GM19240 (cell line): ENCODE data around the gene LAPTM5.

Experiments
- DNase-seq: peaks from one replicate; pipeline ENCODE4 v3.0.0; 2011; ENCODE audit warnings: low spot score; ENCODE audit not compliant: insufficient read length

LAPTM5 gene

DNA sequence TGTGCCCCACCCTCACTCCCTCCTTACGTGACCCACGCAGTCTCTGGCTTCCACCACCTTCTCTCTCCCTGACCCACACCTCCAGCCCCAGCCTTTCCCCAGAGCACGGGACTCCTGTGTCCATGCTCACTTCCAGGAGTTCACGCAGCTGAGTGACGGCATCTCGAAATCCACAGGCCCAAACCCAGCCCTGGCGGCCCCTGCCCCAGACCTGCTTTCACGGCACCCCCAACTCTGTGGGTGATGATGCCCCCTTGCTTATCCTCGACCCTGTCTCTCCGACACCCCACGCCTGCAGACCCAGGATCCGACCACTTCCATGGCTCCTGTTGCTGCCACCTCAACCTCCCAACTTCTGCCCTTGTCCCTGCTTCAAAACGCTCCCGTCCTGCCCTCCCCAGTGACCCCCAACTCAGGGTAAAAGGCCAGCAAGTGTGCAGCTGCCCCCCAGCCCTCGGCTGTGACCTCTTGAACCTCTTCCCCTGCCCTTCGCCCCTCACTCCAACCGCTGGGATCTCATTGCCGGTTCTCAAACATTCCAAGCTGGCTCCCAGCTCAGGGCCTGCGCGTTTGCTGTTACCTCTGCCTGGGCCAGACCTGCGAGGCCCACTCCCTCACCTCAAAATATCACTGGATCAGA lies 30.4 kb upstream of the LAPTM5 start:
- no peak for DNase-seq

DNA sequence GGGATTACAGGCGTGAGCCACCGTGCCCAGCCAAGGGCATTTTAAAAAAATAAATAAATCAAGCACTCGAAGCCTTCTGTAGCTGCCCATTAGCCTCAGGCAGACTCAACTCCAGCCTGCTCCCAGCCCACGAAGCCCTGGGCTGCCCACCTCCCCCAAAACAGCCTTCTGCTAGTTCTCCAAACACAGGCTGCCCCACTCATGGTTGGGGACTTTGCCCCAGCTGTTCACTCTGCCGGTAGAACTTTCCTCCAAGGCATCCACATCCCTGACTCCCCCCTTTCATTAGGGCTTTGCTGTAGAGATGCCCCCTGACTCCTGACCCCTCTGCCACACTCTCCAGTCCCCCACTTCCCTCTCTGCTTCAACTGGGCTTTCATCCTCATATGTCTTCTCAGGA lies 29.7 kb upstream of the LAPTM5 start:
- DNase-seq: no peak

DNA sequence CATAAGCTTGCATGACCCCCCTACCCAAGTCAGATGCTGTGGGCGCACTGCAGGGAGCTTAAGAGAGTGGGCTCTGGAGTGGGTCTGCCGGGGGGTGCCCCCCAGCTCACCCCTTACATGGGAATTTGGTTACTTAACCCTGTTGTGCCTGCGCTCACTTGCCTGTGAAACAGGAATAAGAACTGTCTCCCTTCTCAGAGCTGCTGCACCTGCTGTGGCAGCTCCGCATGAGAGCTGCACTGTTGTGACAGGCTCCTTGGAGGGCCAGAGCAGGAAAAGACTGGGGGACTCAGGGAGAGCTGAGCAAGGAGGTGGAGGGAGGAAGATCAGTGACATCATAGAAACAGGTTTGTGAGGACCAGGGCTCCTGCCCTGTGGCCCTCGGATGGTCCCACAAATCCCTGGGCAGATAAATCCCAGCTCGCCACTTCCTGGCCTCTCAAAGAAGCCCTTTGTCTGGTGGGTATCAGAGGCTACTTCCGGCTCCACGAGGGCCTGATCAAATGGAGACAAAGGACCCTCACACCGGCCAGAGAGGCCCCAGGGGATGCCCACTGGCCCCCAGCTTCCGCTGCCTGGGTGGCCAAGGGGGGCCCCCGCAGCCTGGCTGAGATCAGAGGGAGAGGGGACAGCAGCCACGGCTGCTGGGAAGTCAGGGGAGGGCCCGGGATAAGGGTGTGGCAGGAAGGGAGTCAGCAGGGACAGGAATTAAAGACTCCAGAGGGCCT lies 28.9 kb upstream of the LAPTM5 start:
- DNase-seq: no peak

DNA sequence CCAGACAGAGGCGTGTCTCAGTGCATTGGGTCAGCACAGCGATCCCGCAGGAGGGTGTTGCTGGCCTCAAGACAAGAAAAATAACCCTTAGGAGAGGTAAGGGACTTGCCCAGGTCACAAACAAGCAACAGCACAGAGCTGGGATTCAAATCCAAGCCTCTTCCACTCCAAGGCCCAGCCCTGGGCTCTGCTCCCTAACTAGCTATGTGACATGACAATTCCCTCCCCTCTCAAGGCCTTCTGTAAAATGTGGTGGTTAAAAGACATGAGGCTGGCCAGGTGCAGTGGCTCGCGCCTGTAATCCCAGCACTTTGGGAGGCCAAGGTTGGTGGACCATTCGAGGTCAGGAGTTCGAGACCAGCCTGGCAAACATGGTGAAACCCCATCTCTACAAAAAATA lies 28.1 kb upstream of the LAPTM5 start:
- DNase-seq: no peak

DNA sequence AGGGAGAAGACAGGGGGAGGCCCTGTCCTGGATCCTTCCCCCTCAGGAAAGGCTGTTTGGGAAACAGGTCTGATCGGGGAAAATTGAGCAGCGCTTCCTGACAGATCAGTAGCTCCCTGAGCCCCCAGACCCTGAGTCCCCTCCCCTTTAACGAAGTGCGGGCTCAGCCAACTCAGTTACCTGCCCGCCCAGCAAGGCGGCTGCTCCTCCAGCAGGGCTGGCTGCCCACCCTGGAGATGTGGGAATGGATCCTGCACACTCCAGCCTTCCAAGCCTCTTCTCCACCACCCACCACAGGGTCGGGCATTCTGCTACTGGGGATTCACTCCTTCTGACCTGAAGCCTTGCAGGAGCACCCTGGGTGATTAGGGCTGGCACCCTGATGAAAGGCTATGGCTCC lies 27.6 kb upstream of the LAPTM5 start:
- no peak for DNase-seq

DNA sequence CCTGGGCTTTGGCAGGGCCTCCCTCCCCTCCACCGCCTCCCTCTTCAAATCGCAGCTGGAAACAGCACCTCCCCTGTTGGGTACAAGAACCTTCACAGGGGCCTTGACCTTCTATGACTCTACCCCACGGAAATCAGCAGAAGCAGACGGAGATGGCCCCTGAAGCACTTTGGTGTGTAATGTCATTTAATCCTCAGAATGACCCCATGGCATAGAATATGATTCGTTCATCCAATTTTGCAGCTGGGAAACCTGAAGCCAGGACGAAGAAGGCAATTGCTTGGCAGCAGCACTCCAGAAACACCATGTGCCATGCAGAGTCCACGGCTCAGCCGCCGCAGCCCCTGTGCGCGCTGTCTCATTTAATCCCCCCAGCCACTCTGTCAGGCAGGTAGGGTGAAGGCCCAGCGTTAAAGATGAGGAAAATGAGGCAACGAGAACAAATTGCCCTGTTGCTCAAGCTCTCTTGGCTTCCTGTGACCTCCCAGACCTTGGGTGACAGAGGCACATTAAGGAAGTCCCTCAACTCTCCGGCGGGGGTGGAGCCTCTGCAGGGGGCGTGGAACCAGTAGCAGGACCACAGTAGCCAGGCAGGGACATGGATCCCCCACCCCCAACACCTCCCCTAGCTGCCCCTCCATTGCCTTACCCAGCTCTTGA lies 25.8 kb upstream of the LAPTM5 start:
- DNase-seq: no peak

DNA sequence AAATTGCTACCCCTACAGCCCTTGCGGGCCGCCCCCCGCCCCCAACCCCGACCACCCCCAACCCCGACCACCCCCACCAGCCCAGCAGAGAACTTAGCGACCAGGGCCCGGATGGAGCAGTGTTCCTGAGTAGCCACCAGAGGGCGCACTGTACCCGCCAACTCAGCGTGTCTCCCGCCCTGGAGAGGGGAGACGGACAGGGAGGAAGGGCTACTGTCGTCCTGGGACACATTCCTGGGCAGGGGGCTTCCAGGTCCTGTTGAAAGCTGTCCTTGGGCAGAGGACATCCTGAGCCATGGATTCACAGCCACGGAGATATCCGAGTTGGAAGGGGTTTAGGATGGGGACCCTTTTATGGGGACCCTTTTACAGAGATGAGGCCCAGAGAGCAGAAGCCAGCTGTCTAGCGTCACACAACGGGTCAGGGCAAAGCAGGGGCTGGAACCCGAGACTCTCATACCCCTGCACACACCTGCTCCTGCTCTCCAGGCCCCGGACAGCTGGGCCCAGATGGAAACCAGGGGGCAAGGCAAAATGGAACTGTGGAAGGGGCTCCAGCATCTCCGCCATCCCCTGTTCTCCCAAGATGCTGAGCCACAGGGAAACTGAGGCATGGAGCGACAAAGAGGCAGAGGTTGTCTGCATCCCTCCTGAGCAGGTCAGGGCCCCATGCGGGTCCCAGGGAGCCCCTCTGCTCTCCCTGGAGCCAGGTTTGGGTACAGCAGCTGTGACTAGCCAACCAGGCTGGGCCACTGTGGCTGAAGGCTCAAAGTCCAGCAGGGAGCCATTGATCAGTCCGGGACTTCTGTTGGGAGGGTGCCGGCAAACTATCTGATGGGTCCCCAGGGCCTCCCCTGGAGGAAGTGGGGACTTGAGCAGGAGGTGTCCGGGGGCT lies 25.0 kb upstream of the LAPTM5 start:
- peak; percentile 81 for DNase-seq

DNA sequence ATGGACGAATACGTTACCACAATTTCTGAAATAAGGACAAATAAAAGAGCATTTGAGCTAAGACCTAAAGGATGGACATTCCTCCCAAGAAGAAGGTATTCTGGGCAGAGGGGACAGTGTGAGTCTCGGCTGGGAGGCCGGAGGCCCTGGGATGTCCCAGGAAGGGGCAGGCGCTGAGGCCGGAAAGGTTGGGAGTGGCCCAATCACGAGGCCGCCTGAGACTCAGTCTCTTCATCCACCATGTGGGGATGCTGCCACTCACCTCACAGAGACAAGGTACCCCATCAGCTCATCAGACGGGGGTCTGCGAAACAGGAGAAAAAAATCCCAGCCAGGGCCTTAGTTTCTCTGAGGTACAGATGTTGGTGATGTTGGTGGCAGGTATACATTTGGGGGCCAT lies 24.3 kb upstream of the LAPTM5 start:
- no peak for DNase-seq

DNA sequence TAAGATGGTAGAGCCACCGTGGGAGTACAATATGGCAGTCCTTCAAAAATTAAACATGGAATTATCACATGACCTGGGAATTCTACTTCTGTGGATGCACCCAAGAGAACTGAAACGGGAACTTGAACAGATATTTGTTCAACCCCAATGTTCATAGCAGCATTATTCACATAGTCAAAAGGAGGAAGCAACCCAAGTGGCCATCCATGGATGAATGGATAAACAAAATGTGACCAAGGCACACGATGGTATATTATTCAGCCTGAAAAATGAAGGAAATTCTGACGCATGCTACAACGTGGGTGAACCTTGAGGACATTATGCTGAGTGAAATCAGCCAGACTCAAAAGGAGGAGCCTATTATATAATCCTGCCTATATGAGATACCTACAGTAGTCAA lies 22.8 kb upstream of the LAPTM5 start:
- no peak for DNase-seq

DNA sequence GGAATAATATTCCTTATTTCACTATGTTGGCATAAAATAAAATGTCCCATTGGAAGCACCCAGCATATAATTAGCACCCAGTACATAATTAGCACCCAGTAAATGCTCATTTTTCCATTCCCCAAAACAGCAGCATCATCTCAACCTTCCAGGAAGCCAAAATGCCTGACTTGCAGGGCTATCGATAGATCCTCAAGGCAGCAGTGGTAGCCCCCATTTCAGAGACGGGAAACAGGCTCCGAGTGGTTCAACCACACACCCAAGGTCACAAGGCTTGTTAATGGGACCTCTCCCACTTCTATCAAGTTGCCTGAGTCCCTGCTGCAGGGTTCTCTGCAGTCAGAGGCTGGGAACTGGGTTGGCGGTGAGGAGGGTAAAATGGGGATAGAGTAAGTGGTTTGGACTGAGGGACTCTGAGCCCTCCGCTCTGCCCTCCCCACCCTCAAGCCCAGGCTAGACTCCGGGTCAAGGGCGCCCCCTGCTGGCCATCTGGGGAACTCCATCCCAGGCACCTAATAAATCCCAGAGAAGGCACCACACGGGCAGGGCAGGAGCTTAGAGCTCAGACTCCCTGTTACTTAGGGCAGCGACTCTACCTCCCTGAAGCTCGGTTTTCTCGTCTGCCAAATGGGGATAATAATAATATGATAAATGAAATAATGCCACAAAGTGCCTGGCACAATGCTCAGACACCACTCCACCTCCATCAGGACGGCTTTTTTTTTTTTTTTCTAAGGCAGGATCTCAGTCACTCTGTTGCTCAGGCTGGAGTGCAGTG lies 21.9 kb upstream of the LAPTM5 start:
- peak; percentile 91 for DNase-seq

DNA sequence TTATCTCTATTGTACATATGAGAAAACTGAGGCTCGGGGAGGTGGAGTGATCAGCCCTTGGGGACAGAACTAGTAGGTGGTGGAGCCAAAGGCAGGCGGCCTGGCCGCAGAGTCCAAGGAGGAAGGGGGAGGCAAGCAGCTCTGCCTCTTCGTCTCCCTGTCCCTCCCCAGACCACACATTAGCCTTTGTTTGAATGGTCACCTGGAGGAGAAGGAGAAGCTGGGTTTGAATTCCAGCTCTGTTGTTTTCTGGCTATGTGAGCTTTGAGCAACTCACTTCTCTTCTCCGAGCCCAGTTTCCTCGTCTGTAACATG lies 21.4 kb upstream of the LAPTM5 start:
- no peak for DNase-seq

DNA sequence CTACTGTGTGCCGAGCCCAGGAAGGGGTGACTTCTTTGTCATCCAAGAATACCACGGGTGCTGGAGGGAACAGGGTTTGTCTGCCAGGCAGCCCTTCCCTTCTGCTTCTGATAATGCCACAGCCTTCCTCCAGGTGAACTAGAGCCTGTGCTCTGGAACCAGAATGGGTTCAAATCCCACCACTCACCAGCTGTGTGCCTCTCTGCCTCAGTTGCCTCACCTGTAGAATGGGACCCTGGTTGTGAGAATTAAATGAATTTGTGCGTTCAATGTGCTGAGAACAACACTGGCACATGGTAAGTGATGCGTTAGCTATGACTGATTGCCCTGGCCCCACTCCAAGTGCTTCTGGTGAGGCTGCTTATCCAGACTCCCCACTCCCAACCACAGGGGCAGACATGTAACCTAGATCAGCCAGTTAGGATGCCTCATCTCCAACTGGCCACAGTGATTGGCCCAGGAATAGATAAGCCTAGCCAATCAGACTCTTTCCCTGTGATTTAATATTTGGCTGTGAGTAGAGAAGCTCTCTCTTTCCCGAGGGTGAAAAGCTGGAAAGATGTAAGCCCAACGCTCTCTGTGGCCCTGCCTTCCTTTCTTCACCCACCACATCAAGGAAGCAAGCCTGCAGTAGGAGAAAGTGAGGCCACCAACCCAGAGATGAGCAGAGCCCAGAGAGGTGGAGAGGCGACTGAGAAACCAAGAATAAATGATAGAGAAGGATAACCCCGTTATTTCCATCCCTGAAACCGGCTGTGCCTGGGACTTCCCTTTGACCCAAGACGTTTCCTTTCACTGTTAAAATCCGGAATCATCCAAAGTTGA lies 20.8 kb upstream of the LAPTM5 start:
- DNase-seq: no peak

DNA sequence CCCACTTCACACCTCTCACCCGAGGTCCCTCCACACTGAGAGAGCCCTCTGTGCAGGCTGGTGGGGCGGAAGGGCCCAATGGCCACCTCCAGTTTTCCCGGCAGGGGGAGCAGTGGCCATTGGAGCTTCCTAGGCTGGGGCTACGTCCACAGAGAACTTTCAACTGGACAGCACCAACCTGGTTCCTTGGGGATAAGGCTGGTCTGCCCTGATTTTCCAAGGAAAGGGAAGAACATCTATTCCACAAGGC lies 20.3 kb upstream of the LAPTM5 start:
- DNase-seq: no peak

DNA sequence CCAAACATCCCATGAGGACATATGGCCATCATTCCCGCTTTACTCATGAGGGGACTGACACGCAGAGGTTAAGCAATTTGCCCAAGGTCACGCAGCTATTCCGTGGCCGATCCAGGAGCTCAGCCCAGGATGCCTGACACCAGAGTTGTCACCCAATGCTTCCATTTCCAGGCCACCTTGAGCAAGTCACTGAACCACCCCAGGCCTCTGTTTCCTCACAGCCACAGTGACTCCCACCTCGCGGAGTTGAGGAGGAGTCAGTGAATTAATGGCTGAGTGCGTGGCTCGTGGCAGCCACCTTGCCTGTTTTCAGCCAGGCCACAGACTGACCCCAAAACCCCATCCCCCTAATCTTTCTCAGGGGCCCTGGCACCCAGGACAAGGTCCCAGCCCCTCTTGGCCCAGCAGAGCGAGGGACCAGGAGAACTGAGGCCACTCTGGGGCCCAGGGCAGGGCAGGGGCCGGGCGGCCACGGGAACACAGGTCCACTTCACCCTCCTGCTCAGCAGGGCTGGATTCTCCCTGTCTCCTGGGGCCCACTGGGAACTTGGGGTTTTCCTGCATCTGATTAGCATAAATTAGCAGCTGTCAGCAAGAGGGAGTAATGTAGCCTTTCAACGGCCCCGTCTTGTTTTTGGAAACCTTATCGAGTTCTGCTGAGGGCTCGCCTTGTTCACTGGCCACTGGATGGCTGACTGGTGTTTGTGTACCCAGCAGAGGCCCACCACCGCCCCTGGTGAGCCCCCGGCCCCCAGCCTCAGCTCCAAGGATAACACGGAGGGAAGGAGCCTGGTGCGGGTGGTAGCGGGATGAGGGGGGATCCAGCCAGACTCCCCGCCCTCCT lies 19.7 kb upstream of the LAPTM5 start:
- no peak for DNase-seq

DNA sequence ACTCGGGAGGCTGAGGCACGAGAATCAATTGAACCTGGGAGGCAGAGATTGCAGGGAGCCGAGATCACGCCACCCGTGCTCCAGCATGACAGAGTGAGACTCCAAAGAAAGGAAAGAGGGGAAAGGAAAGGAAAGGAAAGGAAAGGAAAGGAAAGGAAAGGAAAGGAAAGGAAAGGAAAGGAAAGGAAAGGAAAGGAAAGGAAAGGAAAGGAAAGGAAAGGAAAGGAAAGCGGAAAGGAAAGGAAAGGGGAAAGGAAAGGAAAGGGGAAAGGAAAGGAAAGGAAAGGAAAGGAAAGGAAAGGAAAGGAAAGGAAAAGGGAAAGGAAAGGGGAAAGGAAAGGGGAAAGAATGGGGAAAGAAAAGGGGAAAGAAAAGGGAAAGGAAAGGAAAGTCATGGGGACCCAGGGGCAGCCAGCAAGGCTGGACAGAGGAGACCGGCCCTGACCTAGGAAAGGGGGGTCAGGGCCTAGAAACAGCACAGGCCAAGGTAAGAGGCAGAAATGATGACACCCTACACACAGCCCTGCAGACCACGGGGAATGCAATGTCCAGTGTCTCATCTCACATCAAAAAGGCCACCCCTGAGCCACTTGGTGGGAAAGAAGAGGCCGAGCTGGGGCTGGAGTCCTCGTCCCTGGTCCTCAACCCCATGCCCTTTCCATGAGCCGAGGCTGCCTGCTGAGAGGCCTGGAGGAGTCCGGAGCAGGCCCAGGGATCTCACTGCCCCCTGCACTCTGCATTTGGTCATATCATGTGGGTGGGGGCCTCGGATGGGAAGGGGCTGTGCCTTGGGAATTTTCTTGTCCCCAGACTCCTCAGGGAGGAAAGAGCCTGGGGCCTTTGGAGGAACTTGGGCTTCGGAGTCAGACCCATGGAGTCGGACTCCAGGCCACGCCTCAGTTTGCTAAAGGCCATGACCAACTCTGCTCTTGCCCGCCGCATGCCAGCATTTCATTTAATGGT lies 18.8 kb upstream of the LAPTM5 start:
- no peak for DNase-seq

DNA sequence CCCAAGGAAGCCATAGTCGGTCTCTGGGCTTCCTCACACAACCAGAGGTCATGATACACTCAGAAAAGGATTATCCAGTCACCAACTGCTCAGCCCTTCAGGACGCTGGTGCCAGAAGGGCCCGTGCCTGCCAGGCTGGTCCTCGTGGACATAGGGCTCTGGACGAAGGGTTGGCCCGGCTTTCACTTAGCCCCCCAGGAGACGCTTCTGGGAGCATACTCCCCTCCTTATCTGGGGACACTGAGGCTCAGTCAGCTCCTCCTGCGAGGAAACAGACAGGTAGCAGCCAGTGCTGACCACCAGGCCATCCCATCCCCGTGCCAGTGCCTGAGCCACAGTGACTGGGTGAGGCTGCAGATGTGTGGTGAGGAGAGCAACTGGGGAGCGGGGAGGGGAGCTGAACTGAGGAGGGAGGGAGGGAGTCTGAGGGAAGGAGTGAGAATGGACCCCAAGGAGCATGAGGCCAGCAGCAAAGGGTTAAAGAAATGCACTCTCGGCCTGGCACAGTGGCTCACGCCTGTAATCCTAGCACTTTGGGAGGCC lies 17.9 kb upstream of the LAPTM5 start:
- no peak for DNase-seq

DNA sequence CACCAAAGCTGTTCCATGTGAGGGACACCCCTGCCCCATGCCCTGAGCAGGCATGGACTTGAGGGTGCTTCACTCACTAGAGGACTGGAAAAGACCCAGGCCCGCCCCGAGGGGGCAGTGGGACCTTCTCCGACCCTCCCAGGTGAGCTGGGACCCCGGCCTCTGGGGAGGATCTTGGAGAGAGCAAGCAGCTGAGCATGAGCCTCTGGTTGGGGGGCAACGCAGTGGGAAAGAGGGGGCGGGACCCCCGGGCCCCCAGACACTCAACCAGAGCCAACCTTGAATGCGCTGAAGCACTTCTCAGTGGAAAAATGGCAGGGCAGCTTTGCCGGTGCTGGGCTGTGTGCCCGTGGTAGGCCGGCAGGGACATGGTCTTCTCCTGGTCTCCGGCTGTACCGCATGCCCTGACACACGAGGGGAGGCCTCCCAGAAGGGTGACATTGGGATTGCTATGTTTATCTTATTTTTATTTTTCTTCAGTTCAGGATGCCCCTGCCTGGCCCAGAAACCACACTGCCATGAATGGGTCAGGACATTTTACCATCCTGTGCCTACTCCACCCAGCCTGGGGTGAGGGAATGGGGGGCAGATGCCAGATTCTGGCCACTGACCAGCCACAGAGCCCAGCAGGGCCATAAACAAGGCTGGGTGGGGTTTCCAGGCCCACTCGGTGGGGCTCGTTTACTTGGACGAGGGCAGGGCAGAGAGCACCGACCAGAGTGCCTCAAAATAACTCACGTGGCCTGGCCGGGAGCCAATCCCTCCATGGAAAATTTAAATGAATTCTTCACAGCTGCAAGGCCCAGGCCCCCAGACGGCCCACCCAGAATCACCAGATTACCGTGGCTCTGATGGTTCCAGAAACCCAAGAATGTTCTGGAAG lies 17.2 kb upstream of the LAPTM5 start:
- DNase-seq: no peak
